ENCODE measurements around the gene MAP2K3.

MAP2K3 gene

GRCh38 chr17:21299981-21300600 is 15.6 kb downstream of the MAP2K3 start:
- H2AFZ ChIP-seq (ENCODE audit: low read depth): no peak overlapping the region
- TF ChIP-seq CTCF (conservative IDR thresholded peaks at IDR 0.05; ENCODE audit: low read depth, low read length): no peak
- H3K27me3 ChIP-seq (ENCODE audit: insufficient read depth, low read depth): no peaks in the 10 kb centered on the region
- no peak overlapping the region for H3K4me3 ChIP-seq (IDR thresholded peaks at IDR 0.05; ENCODE audit: insufficient read depth, low read depth, low read length)
- no peaks in the 10 kb centered on the region for H3K79me2 ChIP-seq (ENCODE audit: insufficient read depth, low read depth)
- H4K20me1 ChIP-seq (ENCODE audit: insufficient read depth): no peaks in the 10 kb centered on the region
- no peak overlapping the region for H3K9ac ChIP-seq
- no peak overlapping the region for H3K27ac ChIP-seq
- H3K36me3 ChIP-seq (ENCODE audit: insufficient read depth): no peaks in the 10 kb centered on the region
- no peak overlapping the region for H3K4me2 ChIP-seq
- H3K4me1 ChIP-seq (ENCODE audit: low read depth, poor library complexity, severe bottlenecking): no peaks in the 10 kb centered on the region

- no peak for TF ChIP-seq CTCF (conservative IDR thresholded peaks at IDR 0.05; ENCODE audit: low read depth, low read length)
- no peak overlapping the region for H3K27ac ChIP-seq
- no peaks in the 10 kb centered on the region for H3K4me1 ChIP-seq (ENCODE audit: low read depth, poor library complexity, severe bottlenecking)
These were observed 16.4 kb downstream of the MAP2K3 start for GRCh38 chr17:21300601-21301571.

GRCh38 chr17:21301593-21302550 is 17.4 kb downstream of the MAP2K3 start:
- Histone ChIP-seq H3K27me3 (ENCODE audit: insufficient read depth, low read depth) (no peaks in the 10 kb centered on the region), H3K4me3 (IDR thresholded peaks at IDR 0.05; ENCODE audit: insufficient read depth, low read depth, low read length) (no peak overlapping the region), H3K4me2 (no peak overlapping the region), H3K79me2 (ENCODE audit: insufficient read depth, low read depth) (no peaks in the 10 kb centered on the region), H3K4me1 (ENCODE audit: low read depth, poor library complexity, severe bottlenecking) (no peaks in the 10 kb centered on the region), H4K20me1 (ENCODE audit: insufficient read depth) (no peaks in the 10 kb centered on the region), H2AFZ (ENCODE audit: low read depth) (no peak overlapping the region), H3K27ac (no peak overlapping the region), H3K9ac (no peak overlapping the region), H3K36me3 (ENCODE audit: insufficient read depth) (no peaks in the 10 kb centered on the region)
- TF ChIP-seq CTCF (conservative IDR thresholded peaks at IDR 0.05; ENCODE audit: low read depth, low read length): no peak

More at GRCh38 chr17:21300601-21301571, 16.4 kb downstream of the MAP2K3 start:
- Histone ChIP-seq H4K20me1 (ENCODE audit: insufficient read depth) (no peaks in the 10 kb centered on the region), H3K9ac (no peak overlapping the region), H3K4me3 (IDR thresholded peaks at IDR 0.05; ENCODE audit: insufficient read depth, low read depth, low read length) (no peak overlapping the region), H3K79me2 (ENCODE audit: insufficient read depth, low read depth) (no peaks in the 10 kb centered on the region), H3K36me3 (ENCODE audit: insufficient read depth) (no peaks in the 10 kb centered on the region), H2AFZ (ENCODE audit: low read depth) (no peak overlapping the region), H3K4me2 (no peak overlapping the region), H3K27me3 (ENCODE audit: insufficient read depth, low read depth) (no peaks in the 10 kb centered on the region)

- H3K27me3 ChIP-seq (ENCODE audit: insufficient read depth, low read depth): no peaks in the 10 kb centered on the region
- no peaks in the 10 kb centered on the region for H4K20me1 ChIP-seq (ENCODE audit: insufficient read depth)
- H3K4me2 ChIP-seq: no peak overlapping the region
- no peak overlapping the region for H3K27ac ChIP-seq
- no peaks in the 10 kb centered on the region for H3K36me3 ChIP-seq (ENCODE audit: insufficient read depth)
- TF ChIP-seq CTCF (conservative IDR thresholded peaks at IDR 0.05; ENCODE audit: low read depth, low read length): no peak
- no peak overlapping the region for H3K9ac ChIP-seq
- H3K79me2 ChIP-seq (ENCODE audit: insufficient read depth, low read depth): no peaks in the 10 kb centered on the region
- H3K4me1 ChIP-seq (ENCODE audit: low read depth, poor library complexity, severe bottlenecking): no peaks in the 10 kb centered on the region
- H3K4me3 ChIP-seq (IDR thresholded peaks at IDR 0.05; ENCODE audit: insufficient read depth, low read depth, low read length): no peak overlapping the region
- no peak overlapping the region for H2AFZ ChIP-seq (ENCODE audit: low read depth)
These were observed 18.4 kb downstream of the MAP2K3 start for GRCh38 chr17:21302711-21303425.

Data from KMS-11 (cell line).